Activated CD8-positive, alpha-beta memory T cell treated with anti-CD3 and anti-CD28 coated beads, Interleukin-2, amount 50 U/mL, for 1 hour (primary cell): ENCODE data around the gene SCYGR1.
"Not testable (repeated sequence)": the region's sequence is repeated elsewhere in the genome, so short reads cannot be mapped to it uniquely, and the experiment has no call there.

Source experiments
- DNase-seq: peaks from one replicate; pipeline ENCODE4 v3.0.0-alpha.2; 2020; ENCODE audit errors: extremely low read depth

SCYGR1 gene

DNA sequence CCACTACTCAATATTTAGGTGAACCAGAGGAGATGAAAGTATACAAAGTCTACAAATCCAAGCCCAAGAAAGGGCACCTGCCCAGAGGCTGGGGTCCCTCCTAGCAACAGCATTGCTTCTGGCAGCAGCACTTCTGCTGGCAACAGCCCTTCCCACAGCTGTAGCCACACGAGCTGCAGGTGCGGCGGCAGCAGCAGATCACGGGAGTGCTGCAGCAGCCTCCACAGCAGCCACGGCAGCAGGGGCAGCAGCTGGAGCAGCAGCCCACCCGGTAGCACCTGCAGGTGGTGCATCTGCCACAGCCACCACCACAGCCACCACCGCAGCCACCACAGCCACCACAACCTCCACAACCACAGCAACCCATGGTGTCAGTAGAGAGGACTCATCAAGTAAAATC, at the start of gene SCYGR1:
TSS of gene SCYGR1 (minus strand) at position 367 of the 400 bp plus-strand sequence. CDS start at position 367, 0 bp downstream.
- not testable (repeated sequence) for DNase-seq

DNA sequence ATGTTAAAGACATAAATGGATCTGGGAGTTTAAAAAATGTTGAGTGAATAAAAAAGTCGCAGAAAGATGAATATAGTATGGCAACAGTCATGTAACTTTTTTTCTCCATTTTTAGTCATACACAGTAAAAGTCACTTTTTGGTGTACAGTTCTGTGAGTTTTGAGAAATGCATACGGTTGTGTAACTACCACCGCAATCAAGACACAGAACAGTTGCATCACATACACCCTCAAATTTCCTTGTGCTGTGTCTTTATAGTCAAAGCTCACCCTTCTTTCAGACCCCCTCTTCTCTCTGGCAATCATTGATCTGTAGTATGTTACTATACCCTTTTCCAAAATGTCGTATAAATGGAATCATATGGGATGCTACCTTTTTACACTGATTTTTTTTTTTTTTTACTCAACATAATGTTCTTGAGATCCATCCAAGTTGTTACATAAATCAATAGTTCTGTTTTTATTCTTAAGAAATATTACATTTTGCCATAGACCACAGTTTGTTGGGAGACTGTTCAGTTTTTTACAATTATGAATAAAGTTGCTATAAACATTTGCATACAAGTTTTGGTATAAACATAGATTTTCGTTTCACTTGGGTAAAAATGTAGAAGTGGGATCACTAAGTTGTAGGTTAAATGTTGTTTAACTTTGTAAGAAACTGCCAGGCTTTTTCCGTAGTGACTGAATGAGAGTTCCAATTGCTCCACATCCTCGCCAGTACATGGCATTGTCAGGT, 48.9 kb upstream of the SCYGR1 start:
- no peak for DNase-seq

GRCh38 chr2:227433171-227433570, 45.4 kb upstream of the SCYGR1 start:
- DNase-seq, result no peak

- no peak for DNase-seq
Measured at GRCh38 chr2:227430639-227431038, 42.9 kb upstream of the SCYGR1 start.

- no peak for DNase-seq
Measured at GRCh38 chr2:227428731-227429285, 41.1 kb upstream of the SCYGR1 start.

DNA sequence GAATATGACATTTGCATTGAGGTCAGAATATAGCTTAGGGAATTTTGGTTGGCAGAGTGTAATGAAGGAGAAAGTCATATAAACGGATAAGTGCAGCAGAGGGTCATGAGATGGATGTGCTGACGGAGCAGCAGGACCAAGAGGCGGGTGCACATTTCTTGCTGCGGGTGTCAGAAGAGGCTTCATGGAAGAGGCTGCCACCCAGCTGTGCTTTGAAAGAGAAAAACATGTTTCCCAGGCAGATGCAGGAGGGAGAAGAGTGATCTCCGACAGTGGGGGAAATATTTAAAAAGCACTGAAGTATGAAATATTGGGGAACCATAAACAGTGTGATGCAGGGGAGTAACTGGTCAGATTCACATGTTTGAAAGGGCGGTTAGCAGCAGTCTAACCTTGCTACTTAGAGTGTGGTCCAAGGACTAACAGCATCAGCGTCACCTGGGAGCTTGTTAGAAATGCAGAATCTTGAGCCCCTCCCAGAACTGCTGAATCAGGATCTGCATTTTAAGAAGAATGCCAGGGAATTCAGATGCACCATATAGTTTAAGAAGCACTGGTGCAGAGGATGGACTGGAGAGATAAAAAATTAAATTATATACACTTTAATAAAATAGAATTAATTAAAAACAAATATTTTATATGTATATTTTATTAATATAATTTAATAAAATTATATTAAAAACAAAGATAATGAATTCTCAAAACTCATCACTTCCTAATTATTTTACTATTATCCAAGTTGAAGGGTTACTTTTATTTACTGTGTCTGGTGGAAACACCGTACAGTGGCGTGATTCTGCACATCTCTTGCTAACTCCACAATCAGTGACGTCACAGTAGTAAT, 36.1 kb upstream of the SCYGR1 start:
- DNase-seq, result no peak

DNA sequence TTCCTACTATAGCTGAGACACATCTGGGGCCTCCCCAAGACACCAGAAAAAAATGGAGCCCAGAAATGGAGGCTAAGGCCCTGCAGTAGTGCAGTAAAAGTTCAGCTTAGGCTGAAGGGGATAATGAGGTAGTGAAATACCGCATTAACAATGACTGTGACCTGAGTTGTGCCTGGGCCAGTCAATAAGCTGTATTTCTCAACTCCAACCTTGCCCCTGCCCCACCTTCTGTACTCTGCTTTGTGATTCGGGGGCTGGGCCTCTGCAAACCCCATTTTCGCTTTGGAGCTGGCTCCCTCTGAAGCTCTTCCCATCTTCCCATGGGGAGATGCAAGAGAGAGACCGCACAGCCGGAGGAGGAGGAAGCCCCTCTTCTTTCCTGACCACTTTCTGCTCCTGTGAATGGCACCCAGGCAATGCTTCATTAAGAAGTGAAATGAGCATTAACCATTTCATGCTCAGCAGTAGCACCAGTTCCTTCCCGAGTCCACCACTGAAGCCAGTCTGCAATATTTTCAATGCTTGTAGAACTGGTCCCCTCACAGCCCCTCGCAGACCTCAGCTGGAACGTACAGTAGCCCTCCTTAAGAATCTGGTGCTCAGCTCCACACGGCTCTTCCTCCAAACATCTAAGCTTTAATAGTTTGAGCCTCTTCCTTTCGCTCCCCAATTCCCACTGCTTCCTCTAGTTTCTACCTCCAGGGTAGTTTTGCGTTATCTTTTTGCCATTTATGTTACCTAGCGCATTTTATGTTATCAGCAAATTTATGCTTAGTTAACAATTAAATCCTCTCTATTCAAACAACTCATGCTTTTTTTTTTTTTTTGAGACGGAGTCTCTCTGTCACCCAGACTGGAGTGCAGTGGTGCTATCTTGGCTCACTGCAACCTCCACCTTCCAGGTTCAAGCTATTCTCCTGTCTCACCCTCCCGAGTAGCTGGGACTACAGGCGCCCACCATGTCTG, 32.6 kb upstream of the SCYGR1 start:
- no peak for DNase-seq

GRCh38 chr2:227416701-227417100, 29.0 kb upstream of the SCYGR1 start:
- DNase-seq, result no peak

GRCh38 chr2:227415538-227416424, 28.0 kb upstream of the SCYGR1 start:
- no peak for DNase-seq

GRCh38 chr2:227414846-227415245, 27.1 kb upstream of the SCYGR1 start:
- DNase-seq, result no peak

DNA sequence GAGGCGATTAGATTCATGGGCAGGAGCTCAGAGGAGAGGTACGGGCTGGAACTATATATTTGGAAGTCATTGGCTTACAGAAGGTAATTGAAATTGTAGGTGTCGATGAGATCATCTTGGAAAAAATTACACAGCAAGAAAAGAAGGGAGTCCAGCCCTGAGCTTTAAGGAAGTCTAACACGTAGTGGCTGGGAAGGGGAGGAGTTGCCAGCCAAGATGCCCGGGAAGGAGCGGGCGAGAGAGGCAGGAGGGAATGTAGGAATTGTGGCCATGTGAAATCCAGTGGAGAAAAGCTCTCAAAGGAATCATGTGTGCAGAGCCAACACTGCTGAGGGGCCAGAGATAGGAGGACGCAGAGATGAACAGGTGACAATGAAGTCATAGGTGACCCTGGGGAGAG, 25.6 kb upstream of the SCYGR1 start:
- DNase-seq, result no peak

- DNase-seq, result no peak
Measured at GRCh38 chr2:227412877-227413276, 25.1 kb upstream of the SCYGR1 start.

GRCh38 chr2:227411990-227412350, 24.2 kb upstream of the SCYGR1 start:
- DNase-seq, result no peak

DNA sequence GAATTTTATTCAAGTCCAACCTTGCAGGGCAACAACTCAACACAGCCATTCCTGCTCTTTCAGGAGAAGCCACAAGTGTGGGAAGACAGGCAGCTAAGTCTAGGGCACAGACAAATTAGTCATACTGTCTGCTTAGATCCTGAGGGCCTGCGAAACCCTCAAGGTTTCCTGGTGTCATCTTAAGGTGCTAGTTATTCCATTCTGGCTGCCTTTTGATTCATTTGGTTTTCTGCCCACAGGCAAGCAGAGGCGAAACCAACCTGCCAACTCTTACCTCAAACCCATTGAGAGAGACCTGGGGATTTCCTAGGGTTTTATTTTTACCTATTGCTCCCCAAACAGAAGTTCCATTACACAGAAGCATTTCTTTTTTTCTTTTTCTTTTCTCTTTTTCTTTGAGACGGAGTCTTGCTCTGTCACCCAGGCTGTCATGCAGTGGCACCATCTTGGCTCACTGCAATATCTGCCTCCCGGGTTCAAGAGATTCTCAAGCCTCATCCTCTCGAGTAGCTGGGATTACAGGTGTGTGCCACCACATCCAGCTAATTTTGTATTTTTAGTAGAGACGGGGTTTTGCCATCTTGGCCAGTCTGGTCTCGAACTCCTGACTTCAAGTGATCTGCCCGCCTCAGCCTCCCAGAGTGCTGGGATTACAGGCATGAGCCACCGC, 23.7 kb upstream of the SCYGR1 start:
- DNase-seq, result no peak

GRCh38 chr2:227410191-227410590, 22.4 kb upstream of the SCYGR1 start:
- no peak for DNase-seq

- no peak for DNase-seq
Measured at GRCh38 chr2:227407591-227408151, 19.9 kb upstream of the SCYGR1 start.

DNA sequence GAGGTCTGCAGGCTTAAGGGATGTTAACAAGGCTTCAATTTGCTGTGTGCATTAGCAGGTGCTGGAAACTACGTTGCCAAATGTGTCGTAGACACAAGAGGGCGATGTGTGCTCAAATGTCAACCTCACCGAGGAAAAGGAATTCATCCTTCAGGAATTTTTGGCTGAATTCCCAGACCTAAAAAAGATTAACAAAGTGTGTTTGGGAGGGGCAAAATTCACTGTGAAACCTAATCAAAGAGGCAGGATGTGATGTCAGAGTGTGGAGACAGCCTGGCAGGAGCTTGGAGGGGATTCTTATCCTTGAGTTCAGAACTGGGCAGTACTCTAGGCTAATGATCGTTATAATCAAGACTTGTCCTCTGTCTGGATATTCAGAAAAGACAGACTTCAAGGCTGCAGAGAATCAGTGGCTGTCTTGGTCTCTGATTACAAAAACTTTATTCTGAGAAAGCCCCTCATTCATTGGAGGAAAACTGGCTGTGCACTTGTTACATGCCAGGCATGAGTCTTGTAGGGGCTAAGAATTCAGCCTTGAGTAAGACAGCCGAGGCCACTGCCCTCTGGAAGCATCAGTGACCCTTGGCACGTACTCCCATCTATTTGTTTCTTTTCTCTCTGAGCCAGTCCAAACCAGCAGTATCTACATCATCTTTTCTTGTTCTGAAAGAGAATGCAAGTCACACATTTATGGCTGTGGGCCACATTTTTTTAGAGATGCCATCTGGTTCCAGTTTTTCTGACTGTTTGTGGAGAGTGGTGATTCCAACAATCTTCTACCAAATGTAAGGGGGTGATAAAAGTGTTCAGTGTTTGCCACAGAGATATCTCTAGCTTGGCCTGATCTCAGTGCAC, 18.7 kb upstream of the SCYGR1 start:
- DNase-seq, result no peak

- DNase-seq, result no peak
Measured at GRCh38 chr2:227404585-227405271, 17.0 kb upstream of the SCYGR1 start.
